ENCODE results near the gene TNP2.

Gene TNP2

GRCh38 chr16:11234884-11235702 is 34.0 kb downstream of the TNP2 start:
- Mint-ChIP-seq H3K36me3 (ENCODE audit: low read depth) (no peaks in the 10 kb centered on the region), H3K27me3 (ENCODE audit: low read depth) (peaks cover 5% of the 10 kb centered on the region), H3K4me1 (peaks cover 5% of the 10 kb centered on the region), H3K9me3 (no peaks in the 10 kb centered on the region), H3K27ac (peak overlapping the region in 2 of 3 experiments; percentile 11 to 24), H3K4me3 (no peak overlapping the region)
- TF ChIP-seq CTCF (IDR thresholded peaks at IDR 0.05; ENCODE audit: unreplicated experiment in 3 of 3): no peak

DNA sequence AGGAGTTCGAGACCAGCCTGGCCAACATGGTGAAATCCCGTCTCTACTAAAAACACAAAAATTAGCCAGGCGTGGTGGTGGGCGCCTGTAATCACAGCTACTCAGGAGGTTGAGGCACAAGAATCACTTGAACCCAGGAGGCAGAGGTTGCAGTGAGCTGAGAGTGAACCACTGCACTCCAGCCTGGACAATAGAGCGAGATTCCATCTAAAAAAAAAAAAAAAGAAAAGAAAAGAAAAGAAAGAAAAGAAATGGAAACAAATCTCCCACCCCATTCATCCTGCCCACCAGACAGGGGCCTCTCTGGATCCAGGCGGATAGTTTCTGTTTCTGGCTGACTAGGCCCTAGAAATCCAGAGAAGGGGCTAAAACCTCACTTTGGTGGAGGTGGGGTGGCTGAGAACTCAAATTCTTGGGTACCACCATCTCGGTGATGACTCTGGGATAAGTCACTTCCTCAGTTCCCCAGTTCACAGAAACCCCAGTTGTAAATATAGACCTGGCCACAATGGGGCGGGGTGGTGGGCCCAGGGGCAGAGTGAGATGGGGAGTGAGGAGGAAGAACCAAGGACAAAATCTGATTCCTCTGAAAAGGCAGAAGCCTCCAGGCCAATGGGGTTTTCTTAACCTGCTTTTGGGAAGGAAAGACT is 35.3 kb downstream of the TNP2 start:
- H3K4me3 Mint-ChIP-seq: no peak overlapping the region
- no peaks in the 10 kb centered on the region for H3K9me3 Mint-ChIP-seq
- peaks cover 5% of the 10 kb centered on the region for H3K4me1 Mint-ChIP-seq
- no peaks in the 10 kb centered on the region for H3K36me3 Mint-ChIP-seq (ENCODE audit: low read depth)
- TF ChIP-seq CTCF (IDR thresholded peaks at IDR 0.05; ENCODE audit: unreplicated experiment in 3 of 3): no peak
- H3K27me3 Mint-ChIP-seq (ENCODE audit: low read depth): no peaks in the 10 kb centered on the region
- H3K27ac Mint-ChIP-seq: no peak overlapping the region

GRCh38 chr16:11232852-11233726 is 36.0 kb downstream of the TNP2 start:
- peaks cover 5% of the 10 kb centered on the region for H3K4me1 Mint-ChIP-seq
- no peaks in the 10 kb centered on the region for H3K9me3 Mint-ChIP-seq
- TF ChIP-seq CTCF (IDR thresholded peaks at IDR 0.05; ENCODE audit: unreplicated experiment in 3 of 3): no peak
- no peaks in the 10 kb centered on the region for H3K27me3 Mint-ChIP-seq (ENCODE audit: low read depth)
- no peak overlapping the region for H3K27ac Mint-ChIP-seq
- H3K36me3 Mint-ChIP-seq (ENCODE audit: low read depth): no peaks in the 10 kb centered on the region
- no peak overlapping the region for H3K4me3 Mint-ChIP-seq

DNA sequence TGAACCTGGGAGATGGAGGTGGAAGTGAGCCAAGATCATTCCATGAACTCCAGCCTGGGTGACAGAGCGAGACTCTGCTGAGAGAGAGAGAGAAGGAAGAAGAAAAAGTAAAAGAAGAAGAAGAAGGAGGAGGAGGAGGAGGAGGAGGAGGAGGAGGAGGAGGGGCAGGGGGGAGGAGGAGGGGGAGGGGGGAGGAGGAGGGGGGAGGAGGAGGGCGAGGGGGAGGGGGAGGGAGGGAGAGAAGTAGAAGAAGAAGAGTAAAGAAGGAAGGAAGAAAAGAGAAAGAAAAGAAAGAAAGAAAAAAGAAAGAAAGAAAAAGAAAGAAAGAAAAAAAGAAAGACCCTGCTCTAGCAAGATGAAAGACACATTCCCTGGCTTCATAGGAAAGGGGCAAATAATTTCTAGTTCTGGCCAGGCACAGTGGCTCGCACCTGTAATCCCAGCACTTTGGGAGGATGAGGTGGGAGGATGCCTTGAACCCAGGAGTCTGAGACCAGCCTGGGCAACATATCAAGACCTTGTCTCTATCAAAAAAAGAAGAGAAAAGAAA is 36.7 kb downstream of the TNP2 start:
- TF ChIP-seq CTCF (IDR thresholded peaks at IDR 0.05; ENCODE audit: unreplicated experiment in 3 of 3): no peak
- Mint-ChIP-seq H3K9me3 (no peaks in the 10 kb centered on the region), H3K4me1 (peaks cover 5% of the 10 kb centered on the region), H3K27ac (no peak overlapping the region), H3K4me3 (no peak overlapping the region), H3K27me3 (ENCODE audit: low read depth) (no peaks in the 10 kb centered on the region), H3K36me3 (ENCODE audit: low read depth) (no peaks in the 10 kb centered on the region)

- Mint-ChIP-seq H3K4me3 (no peak overlapping the region), H3K36me3 (ENCODE audit: low read depth) (no peaks in the 10 kb centered on the region), H3K27me3 (ENCODE audit: low read depth) (no peaks in the 10 kb centered on the region), H3K4me1 (peaks cover 5% of the 10 kb centered on the region), H3K9me3 (no peaks in the 10 kb centered on the region), H3K27ac (no peak overlapping the region)
- TF ChIP-seq CTCF (IDR thresholded peaks at IDR 0.05; ENCODE audit: unreplicated experiment in 3 of 3): no peak
These were observed 37.7 kb downstream of the TNP2 start for GRCh38 chr16:11231367-11231970.
